Large intestine (tissue), 3 donors: ENCODE results near the gene AKR1C3. TPM values are rescaled to one million over a fixed set of nuclear protein-coding genes. Genes with fewer than 3 reads are reported as not detected.
"Not testable (repeated sequence)": the region's sequence is repeated elsewhere in the genome, so short reads cannot be mapped to it uniquely, and the experiment has no call there.

Experiments
- DNase-seq, 2 donors: peaks; one replicate each; pipeline versions ENCODE4 v3.0.0 to v3.0.0-alpha.2; 2013
- H3K27ac ChIP-seq: one replicate; pipeline ENCODE4 v1.5.1; 2013; ENCODE audit warnings: low read length
- H3K27me3 ChIP-seq: 2 replicates; pipeline ENCODE4 v1.6.1; 2013; ENCODE audit warnings: low read length; ENCODE audit not compliant: control insufficient read depth, insufficient read depth
- H3K36me3 ChIP-seq: 2 replicates; pipeline ENCODE4 v1.6.1; 2013; ENCODE audit warnings: low read length; ENCODE audit not compliant: control insufficient read depth, insufficient read depth
- H3K4me1 ChIP-seq: one replicate; pipeline ENCODE4 v1.6.1; 2013; ENCODE audit warnings: low read length; ENCODE audit not compliant: control insufficient read depth, insufficient read depth
- H3K4me3 ChIP-seq: one replicate; pipeline ENCODE4 v1.5.1; 2013; ENCODE audit warnings: low read length
- H3K9me3 ChIP-seq: one replicate; pipeline ENCODE4 v1.6.1; 2013; ENCODE audit warnings: mild to moderate bottlenecking, low read depth, low read length, moderate library complexity; ENCODE audit not compliant: control insufficient read depth
- WGBS: methylation state at CpG from one replicate; pipeline ENCODE4 v1.1.5; 2013; ENCODE audit warnings: low lambda C conversion rate; ENCODE audit not compliant: insufficient coverage; 5-methylcytosine and 5-hydroxymethylcytosine counted together
- polyA plus RNA-seq: library from polyadenylated mRNA; unstranded; fragments of 120-200 nt; gene quantifications from one replicate; pipeline ENCODE4 v1.2.1, GENCODE V29; 2013

Gene AKR1C3
- polyA plus RNA-seq, 1 donor: 4.1 TPM

GRCh38 chr10:5136468-5137087, 42.4 kb downstream of the AKR1C3 start:
- H3K9me3 ChIP-seq: peaks cover 8% of the 10 kb centered on the region
- no CpG with 5 or more reads among the region's 1 CpG for WGBS
- no peaks in the 10 kb centered on the region for H3K4me1 ChIP-seq
- H3K36me3 ChIP-seq: no peaks in the 10 kb centered on the region
- H3K27ac ChIP-seq: no peak overlapping the region
- H3K4me3 ChIP-seq: no peak overlapping the region
- DNase-seq: no peak
- no peaks in the 10 kb centered on the region for H3K27me3 ChIP-seq

DNA sequence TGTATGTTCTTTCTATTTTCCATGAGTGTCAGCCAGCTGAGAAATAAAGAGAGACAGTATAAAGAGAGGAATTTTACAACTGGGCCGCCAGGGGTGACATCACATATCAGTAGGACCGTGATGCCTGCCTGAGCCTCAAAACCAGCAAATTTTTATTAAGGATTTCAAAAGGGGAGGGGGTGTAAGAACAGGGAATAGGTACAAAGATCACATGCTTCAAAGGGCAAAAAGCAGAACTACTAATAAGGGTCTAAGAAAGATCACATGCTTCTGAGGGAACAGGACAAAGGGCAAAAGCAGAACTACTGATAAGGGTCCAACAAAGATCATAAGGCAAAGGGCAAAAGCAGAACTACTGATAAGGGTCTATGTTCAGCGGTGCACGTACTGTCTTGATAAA, 43.5 kb downstream of the AKR1C3 start:
- not testable (repeated sequence) for H3K4me1 ChIP-seq, H3K9me3 ChIP-seq, H3K27ac ChIP-seq, H3K4me3 ChIP-seq, DNase-seq, H3K27me3 ChIP-seq, H3K36me3 ChIP-seq
- no CpG with 5 or more reads among the region's 4 CpGs for WGBS

- Histone ChIP-seq H3K36me3 (no peaks in the 10 kb centered on the region), H3K4me3 (no peak overlapping the region), H3K27me3 (no peaks in the 10 kb centered on the region), H3K27ac (peak overlapping the region; percentile 31), H3K9me3 (peaks cover 2% of the 10 kb centered on the region), H3K4me1 (peaks cover 10% of the 10 kb centered on the region)
- 23% methylated on average over 3 of the region's 4 CpGs for WGBS
- peak; percentile 15 to 49 for DNase-seq
Measured at GRCh38 chr10:5142199-5142598, 48.0 kb downstream of the AKR1C3 start.

GRCh38 chr10:5143137-5143536, 48.9 kb downstream of the AKR1C3 start:
- no CpG with 5 or more reads among the region's 5 CpGs for WGBS
- H3K27ac ChIP-seq: no peak overlapping the region
- no peak overlapping the region for H3K4me3 ChIP-seq
- peaks cover 2% of the 10 kb centered on the region for H3K9me3 ChIP-seq
- no peaks in the 10 kb centered on the region for H3K27me3 ChIP-seq
- DNase-seq: peak; percentile 26 to 39
- no peaks in the 10 kb centered on the region for H3K36me3 ChIP-seq
- peaks cover 18% of the 10 kb centered on the region for H3K4me1 ChIP-seq

GRCh38 chr10:5146920-5147254, 52.7 kb downstream of the AKR1C3 start:
- WGBS: no CpG with 5 or more reads among the region's 5 CpGs
- Histone ChIP-seq H3K4me1 (peaks cover 23% of the 10 kb centered on the region), H3K27me3 (no peaks in the 10 kb centered on the region), H3K9me3 (peaks cover 13% of the 10 kb centered on the region), H3K36me3 (no peaks in the 10 kb centered on the region), H3K4me3 (no peak overlapping the region), H3K27ac (peak overlapping the region; percentile 22)
- no peak for DNase-seq

DNA sequence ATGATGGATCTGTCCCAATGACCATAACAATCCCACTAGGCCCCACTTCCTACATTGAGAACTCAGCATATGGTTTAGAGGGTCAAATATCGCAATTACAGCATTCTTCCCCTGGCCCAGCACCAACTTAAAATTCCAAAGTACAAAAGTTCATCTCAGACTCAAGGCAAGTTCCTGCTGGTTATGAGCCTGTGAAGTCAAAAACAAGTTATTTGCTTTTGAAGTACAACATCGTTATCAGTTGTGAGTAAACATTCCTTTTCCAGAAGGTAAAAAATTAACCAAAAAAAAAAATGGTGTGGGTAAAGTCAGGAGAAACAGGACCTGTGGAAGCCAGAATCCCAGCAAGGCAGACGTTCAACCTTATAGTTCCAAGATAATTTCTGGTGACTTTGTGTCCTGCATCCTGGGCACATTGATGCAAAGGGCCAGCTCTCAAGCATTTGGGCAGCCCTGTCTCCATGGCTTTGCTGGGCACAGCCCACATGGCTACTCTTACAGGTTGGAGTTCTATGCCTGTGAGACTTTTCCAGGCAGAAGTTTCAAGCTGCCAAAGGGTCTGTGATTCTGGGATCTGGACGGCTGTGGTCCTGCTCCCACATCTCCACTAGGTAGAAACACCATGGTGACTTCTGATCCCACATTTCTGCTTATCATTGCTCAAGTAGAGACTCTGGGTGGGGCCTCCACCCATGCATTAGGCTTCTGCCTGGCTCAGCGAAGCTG, 53.2 kb downstream of the AKR1C3 start:
- peaks cover 19% of the 10 kb centered on the region for H3K4me1 ChIP-seq
- H3K36me3 ChIP-seq: no peaks in the 10 kb centered on the region
- H3K27me3 ChIP-seq: no peaks in the 10 kb centered on the region
- WGBS: 20% methylated on average over 1 of the region's 5 CpGs
- peak; percentile 47 to 85 for DNase-seq
- no peak overlapping the region for H3K4me3 ChIP-seq
- peaks cover 13% of the 10 kb centered on the region for H3K9me3 ChIP-seq
- peak overlapping the region; percentile 50 for H3K27ac ChIP-seq

- peak overlapping the region; percentile 50 for H3K27ac ChIP-seq
- no peak overlapping the region for H3K4me3 ChIP-seq
- no CpG with 5 or more reads among the region's 3 CpGs for WGBS
- no peak for DNase-seq
- peaks cover 17% of the 10 kb centered on the region for H3K4me1 ChIP-seq
- H3K9me3 ChIP-seq: peaks cover 13% of the 10 kb centered on the region
- H3K27me3 ChIP-seq: no peaks in the 10 kb centered on the region
- no peaks in the 10 kb centered on the region for H3K36me3 ChIP-seq
Measured at GRCh38 chr10:5147981-5148677, 53.9 kb downstream of the AKR1C3 start.

GRCh38 chr10:5148678-5149032, 54.4 kb downstream of the AKR1C3 start:
- H3K27me3 ChIP-seq: no peaks in the 10 kb centered on the region
- WGBS: no CpG with 5 or more reads among the region's 1 CpG
- no peak overlapping the region for H3K4me3 ChIP-seq
- DNase-seq: no peak
- H3K4me1 ChIP-seq: peaks cover 17% of the 10 kb centered on the region
- H3K27ac ChIP-seq: peak overlapping the region; percentile 27
- peaks cover 12% of the 10 kb centered on the region for H3K9me3 ChIP-seq
- H3K36me3 ChIP-seq: no peaks in the 10 kb centered on the region

DNA sequence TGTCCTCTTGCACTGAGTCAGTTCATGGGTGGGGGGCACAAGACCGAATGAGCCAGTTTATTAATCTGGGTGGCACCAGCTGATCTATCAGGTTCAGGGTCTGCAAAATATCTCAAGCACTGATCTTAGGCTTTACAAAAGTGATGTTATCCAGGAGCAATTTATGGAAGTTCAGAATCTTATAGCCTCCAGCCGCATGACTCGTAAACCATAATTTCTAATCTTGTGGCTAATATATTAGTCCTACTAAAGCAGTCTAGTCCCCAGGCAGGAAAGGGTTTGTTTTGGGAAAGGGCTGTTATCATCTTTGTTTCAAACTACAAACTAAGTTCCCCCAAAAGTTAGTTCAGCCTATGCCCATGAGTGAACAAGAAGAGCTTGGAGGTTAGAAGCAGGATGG, 56.9 kb downstream of the AKR1C3 start:
- H3K27ac ChIP-seq: no peak overlapping the region
- H3K27me3 ChIP-seq: no peaks in the 10 kb centered on the region
- no peaks in the 10 kb centered on the region for H3K36me3 ChIP-seq
- no peak overlapping the region for H3K4me3 ChIP-seq
- peaks cover 17% of the 10 kb centered on the region for H3K4me1 ChIP-seq
- H3K9me3 ChIP-seq: peaks cover 11% of the 10 kb centered on the region
- no peak for DNase-seq
- 100% methylated on average over 2 of the region's 3 CpGs for WGBS

GRCh38 chr10:5155951-5156350, 61.7 kb downstream of the AKR1C3 start:
- no peak for DNase-seq
- peaks cover 3% of the 10 kb centered on the region for H3K9me3 ChIP-seq
- no peaks in the 10 kb centered on the region for H3K4me1 ChIP-seq
- H3K27ac ChIP-seq: no peak overlapping the region
- no CpG with 5 or more reads among the region's 1 CpG for WGBS
- H3K36me3 ChIP-seq: no peaks in the 10 kb centered on the region
- H3K27me3 ChIP-seq: no peaks in the 10 kb centered on the region
- no peak overlapping the region for H3K4me3 ChIP-seq
